HG02763 (cell line): Measurements from ENCODE around the gene STXBP5.

Experiments used
- ATAC-seq: cut with Tn5 transposase; IDR thresholded peaks from one replicate; pipeline ENCODE4 v1.9.1; 2021; ENCODE audit warnings: mild to moderate bottlenecking, moderate library complexity; ENCODE audit not compliant: unreplicated experiment

The STXBP5 gene

GRCh38 chr6:147285087-147285855 lies 81.1 kb downstream of the STXBP5 start:
- no peak for ATAC-seq

GRCh38 chr6:147287869-147288271 lies 83.7 kb downstream of the STXBP5 start:
- ATAC-seq: no peak

DNA sequence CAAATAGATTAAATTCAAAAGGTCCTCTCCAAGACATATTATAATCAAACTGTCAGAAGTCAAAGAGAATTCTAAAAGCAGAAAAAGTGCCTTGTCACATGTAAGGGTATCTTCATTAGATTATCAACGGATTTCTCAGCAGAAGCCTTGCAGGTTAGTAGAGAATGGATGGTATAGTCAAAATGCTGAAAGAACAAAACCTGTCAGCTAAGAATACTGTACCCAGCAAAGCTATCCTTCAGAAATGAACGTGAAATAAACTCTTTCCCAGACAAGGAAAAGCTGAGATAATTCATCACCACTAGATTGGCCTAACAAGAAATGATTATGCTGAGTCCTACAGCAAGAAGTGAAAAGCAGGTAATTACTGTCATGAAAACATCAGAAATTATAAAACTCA lies 92.9 kb downstream of the STXBP5 start:
- no peak for ATAC-seq

- ATAC-seq: no peak
These were observed 93.6 kb downstream of the STXBP5 start for GRCh38 chr6:147297663-147298316.

DNA sequence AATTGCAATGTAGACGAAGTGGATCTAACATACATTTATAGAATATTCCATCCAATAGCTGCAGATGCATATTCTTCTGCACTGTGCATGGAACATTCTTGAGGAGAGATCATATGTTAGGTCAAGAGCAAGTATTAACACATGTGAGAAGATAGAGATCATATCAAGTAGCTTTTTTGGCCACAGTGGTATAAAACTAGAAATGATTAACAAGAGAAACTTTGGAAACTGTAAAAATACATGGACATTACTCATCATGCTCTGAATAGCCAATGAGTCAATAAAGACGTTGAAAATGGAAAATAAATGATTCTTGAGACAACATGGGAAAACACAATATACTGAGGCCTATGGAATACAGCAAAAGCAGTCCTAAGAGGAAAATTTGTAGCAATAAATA lies 94.2 kb downstream of the STXBP5 start:
- ATAC-seq: no peak

GRCh38 chr6:147299035-147299434 lies 94.8 kb downstream of the STXBP5 start:
- no peak for ATAC-seq

DNA sequence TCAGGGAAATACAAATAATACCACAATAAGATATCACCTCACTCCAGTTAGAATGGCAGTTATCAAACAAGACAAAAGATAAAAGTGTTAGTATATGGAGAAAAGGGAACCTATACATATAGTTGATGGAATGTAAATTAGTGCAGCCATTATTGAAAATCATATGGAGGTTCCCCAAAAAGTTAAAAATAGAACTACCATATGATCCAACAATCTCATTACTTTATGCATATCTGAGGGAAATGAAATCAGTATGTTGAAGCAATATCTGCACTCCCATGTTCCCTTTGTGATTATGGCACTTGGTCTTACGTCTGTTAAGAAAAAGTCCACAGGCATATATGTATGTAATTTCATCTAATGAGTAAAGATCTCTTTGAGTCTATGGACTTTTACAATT lies 96.9 kb downstream of the STXBP5 start:
- no peak for ATAC-seq

DNA sequence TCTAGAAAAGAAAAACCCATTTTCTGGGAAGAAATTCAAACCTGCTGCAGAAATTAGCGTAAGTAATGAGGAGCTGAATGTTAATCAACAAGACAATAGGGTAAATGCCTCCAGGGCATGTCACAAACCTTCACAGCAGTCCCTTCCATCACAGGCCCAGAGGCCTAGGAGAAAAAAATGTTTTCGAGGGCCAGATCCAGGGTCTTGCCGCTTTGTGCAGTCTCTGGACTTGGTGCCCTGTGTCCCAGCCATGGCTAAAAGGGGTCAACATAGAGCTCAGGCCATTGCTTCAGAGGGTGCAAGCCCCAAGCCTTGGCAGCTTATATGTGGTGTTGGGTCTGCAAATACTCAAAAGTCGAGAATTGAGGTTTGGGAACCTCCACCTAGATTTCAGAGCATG lies 99.8 kb downstream of the STXBP5 start:
- no peak for ATAC-seq

GRCh38 chr6:147310521-147310920 lies 106.3 kb downstream of the STXBP5 start:
- ATAC-seq: no peak

DNA sequence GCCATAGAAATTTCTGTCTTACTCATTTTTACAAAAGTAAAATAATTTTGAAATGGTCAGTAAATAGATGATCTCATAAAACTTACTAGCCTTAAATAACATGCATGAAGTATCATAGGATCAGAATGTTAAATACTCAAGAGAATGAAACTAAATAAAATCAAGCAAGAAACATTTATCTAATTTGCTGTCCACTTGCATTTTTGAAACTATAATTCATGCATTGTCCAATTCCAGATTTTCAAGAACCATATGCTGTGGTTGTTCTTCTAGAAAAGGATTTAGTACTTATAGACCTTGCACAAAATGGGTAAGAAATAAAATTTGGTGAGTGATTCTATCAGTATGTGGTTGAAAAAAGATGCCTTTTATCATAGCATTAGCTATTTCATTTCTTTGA lies 107.0 kb downstream of the STXBP5 start:
- no peak for ATAC-seq

- no peak for ATAC-seq
These were observed 117.0 kb downstream of the STXBP5 start for GRCh38 chr6:147321260-147321659.

DNA sequence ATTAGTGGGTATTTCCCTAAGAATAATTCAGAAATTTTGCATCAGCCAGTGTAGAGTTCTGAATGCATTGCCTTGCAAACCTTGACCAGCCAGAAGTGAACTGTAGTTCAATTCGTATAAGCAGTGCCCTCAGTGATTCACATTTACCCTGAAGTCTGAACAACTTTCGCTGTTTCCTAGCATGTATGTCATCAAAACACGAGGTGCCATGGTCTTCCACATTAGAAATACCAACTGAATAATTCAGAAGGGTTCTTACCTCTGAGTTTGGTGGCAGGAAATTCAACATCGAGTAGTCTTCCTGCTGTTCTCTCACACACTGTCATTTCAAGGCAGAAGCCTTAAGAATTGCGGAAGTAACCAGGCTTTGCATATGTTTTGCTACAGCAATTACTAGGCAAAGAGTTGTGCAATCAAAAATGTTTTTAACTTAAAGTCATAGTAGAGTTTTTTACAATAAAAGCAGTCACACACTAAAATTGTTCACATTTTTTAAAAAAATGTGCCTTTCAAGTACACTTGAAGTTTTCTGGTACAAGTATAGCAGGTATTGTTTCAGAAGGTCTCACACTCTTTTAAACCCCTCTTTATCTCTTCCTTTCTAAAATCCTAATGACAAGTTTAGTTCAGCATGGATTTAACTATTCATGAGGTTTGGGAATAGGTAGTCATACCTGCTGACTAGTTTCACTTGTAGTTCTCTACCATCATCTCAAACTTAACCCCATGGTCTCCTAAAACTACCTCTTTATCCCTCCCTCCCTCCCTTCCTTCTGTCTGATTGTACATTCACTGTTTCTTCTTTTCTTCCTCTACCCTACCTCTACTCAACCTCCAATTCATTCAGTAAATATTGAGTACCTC lies 118.3 kb downstream of the STXBP5 start:
- ATAC-seq: peak; percentile 98

GRCh38 chr6:147325557-147325956 lies 121.3 kb downstream of the STXBP5 start:
- no peak for ATAC-seq

GRCh38 chr6:147331401-147331800 lies 127.2 kb downstream of the STXBP5 start:
- no peak for ATAC-seq

DNA sequence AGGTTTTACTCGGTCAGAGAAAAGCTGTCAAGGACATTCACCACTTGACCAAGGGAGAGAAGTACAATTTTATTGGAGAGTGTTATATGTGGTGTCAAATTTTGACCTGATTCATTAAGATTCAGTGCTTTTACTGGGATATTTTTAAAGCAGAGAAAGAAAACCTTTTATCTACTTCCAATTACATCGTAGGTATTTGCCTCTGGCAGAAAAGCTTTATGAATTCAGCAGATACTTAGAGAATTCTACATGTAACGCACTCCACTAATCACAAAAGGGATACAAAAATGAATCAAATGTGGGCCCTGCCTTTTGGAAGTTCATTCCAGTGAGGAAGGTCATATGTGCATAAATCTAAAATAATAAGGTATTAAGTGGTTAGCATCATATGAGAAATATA lies 133.7 kb downstream of the STXBP5 start:
- no peak for ATAC-seq

DNA sequence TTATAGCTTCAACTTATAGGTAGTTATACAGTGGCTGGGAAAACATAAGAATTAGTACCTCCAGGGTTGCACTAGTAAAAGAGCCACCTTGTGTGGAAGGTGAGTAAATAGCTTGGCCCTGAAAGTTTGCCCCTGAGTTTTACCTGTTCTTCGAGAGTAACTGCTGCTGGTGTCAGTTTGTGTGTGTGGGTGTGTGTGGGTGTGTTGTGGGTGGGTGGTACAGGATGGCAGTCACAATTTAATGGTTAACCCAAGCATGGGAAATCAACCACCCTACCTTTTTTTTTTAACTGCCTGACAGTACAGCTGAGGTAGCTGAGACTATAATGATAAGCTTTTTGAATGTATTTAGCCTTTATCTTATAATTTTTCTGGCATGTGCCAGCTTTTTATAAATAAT lies 137.3 kb downstream of the STXBP5 start:
- no peak for ATAC-seq

- no peak for ATAC-seq
These were observed 141.7 kb downstream of the STXBP5 start for GRCh38 chr6:147345902-147346301.

DNA sequence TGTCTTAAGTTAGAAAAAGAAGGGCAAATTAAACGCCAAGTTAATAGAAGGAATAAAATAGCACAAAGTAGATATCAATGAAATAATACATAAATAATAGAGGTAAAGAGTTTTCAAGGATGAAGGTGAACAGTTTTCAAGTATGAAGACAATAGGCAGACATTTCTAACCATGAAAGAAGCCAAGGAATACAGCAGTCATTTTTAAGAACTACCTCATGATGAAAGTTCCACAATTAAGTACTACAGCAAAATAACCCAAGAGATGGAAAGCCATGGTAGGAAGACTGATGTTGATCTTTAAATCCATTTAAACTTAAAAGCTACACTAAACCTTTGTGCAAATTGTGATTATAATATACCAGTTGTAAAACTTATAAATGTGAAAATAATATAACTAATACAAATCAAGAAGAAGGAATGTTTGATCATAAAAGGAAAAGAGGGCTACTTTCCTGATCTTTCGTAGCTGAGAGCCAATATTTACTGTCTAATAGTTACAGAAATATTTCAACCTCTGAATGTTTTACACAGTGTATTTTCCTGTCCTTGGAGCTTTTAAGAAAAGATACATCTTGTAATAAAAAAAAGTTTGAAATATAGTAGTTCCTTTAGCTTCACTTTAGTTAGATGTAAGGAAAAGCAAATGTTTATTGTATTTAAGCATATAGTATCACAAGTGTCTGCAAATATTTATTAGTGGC lies 143.1 kb downstream of the STXBP5 start:
- ATAC-seq: no peak

- no peak for ATAC-seq
These were observed 143.8 kb downstream of the STXBP5 start for GRCh38 chr6:147347882-147348575.

DNA sequence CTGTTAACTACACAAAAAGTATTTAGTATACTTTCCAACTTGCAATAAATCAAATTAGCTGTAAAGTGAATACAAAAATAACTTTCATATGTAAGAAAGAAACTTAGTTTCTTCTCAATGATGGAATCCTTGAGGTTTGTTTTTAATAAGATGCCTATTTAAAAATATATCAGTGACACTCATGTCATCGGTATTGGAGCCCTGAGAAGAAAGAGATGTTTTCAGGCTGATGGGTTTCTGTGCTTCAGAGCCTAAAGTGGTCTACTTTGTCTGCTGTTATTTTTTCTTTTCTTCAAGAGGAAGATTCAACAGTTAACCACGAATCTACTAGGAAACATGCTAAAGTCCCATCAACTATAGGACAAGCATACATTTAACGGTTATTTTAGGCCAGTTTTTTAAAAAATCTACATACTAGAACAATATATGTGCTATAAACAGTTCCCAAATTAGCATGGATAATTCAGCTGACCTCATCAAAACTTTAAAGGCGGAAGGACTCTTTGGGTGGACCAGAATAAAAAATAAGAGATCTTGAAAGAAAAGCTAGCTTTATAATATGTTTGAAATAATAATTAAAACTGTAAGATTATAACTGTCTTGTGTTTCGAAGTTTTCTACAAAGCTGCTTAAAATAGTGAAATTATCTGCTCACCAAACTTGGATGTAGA lies 157.2 kb downstream of the STXBP5 start:
- no peak for ATAC-seq
